Measurements from ENCODE around the gene TSPAN14. TPM values are rescaled to one million over a fixed set of nuclear protein-coding genes. Genes with fewer than 3 reads are reported as not detected.

TSPAN14 gene
- polyA plus RNA-seq, 3 donors = 81.6 to 86.2 (median 85.7) TPM

DNA sequence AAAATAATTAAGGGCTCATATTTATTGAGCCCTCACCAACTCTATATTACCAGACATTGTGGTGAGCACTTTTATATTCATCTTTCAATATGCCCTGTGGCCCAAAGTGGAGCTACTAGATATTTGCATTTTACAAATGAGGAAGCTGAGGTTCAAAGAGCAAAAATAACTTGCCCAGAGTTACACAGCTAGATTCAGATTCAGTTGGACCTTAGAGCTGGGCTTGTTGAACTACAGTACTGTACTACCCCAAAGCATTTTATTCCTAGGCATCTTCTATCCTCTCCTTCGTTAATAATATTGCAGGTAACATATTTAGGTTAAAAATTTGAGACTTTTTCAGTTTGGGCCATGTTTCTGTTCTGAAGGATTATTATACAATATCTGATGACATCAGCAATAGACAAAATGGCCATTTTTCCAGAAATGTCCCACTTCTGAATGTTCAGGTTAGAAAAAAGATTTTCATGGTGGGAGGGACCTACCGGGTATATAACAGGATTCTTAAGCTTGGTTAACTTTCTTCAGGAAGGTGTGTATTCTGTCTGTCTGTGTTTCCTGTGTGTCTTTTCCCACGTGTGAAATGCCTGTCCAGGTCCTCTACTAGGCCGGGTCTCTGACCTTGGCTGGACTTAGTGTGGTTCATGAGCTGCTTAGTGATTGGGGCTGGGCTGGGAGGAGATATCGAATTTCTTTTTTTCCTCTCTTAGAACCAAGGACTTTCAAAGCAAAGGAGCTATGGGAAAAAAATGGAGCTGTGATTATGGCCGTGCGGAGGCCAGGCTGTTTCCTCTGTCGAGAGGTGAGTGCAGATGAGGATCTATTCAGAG lies 32.2 kb upstream of the TSPAN14 start:
- no peak for DNase-seq (ENCODE audit: low read depth in 3 of 3, low spot score in 2 of 3)

DNA sequence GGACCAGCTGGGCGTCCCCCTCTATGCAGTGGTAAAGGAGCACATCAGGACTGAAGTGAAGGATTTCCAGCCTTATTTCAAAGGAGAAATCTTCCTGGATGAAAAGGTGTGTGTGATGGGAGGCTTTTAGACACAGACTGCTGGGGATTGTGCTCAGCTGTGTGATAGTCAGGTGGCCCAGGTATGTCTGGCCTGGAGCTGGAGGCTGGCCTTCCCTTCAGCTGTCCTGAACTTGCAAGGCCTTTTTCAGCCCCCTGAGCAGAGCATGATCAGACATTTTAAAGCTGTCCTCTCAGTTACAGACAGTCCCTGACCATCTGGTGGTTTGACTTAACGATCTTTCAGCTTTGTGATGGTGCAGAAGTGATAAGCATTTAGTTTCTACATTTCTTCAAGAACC lies 28.2 kb upstream of the TSPAN14 start:
- DNase-seq (ENCODE audit: low read depth in 3 of 3, low spot score in 2 of 3) = no peak

DNA sequence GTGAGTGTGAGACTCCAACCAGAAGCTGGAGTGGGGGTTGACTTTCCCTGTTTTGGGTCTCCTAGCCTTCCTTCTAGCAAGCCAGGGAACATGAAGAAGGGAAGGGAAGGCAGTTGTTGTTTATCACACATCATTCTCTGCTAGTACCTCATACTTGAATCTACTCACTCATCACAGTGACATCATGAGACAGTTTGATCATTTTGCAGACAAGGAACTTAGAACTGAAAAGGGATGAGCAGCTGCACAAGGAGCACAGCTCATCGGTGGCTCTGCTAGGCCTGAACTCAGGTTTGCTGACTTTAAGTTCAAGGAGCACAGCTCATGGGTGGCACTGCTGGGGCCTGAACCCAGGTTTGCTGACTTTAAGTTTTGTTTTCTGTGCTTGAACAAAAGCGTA lies 26.6 kb upstream of the TSPAN14 start:
- DNase-seq (ENCODE audit: low read depth in 3 of 3, low spot score in 2 of 3) = no peak

DNA sequence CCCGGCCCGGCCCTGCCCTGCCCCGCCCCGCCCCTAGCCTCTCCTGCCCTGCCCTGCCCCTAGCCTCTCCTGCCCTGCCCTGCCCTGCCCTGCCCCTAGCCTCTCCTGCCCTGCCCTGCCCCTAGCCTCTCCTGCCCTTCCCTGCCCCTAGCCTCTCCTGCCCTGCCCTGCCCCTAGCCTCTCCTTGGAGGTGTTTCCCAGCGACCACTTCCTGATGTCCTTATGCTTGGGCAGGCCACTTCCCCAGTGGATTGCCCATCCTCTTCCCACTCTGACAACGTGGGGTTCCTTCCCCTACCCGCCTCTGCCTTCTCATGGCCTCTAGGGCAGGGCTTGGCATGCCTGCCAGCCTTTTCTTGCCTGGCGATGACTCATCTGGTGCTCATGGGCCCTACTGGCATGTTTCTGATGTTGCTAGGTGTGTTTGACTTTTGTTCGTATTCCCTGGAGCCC lies 24.6 kb upstream of the TSPAN14 start:
- DNase-seq (ENCODE audit: low read depth in 3 of 3, low spot score in 2 of 3) = no peak

DNA sequence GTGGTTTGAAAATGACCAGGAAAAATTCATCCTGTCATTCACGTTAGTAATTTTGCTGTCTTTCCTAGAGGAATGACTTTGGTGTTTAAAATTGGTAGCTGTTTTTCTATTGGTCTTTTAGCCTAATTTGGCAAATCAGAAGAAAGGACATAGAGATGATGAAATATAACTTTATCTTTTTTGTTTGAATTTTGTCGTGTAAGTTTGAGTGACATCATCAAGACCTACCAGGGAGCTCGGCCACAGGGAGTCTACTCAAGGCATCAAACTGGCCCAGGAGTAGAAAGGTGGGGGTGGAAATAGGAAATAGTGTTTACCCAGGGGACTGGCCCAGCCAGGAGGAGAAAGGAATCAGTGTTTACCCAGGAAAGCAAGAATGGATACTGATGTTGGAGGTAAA lies 21.0 kb upstream of the TSPAN14 start:
- DNase-seq (ENCODE audit: low read depth in 3 of 3, low spot score in 2 of 3) = no peak

DNA sequence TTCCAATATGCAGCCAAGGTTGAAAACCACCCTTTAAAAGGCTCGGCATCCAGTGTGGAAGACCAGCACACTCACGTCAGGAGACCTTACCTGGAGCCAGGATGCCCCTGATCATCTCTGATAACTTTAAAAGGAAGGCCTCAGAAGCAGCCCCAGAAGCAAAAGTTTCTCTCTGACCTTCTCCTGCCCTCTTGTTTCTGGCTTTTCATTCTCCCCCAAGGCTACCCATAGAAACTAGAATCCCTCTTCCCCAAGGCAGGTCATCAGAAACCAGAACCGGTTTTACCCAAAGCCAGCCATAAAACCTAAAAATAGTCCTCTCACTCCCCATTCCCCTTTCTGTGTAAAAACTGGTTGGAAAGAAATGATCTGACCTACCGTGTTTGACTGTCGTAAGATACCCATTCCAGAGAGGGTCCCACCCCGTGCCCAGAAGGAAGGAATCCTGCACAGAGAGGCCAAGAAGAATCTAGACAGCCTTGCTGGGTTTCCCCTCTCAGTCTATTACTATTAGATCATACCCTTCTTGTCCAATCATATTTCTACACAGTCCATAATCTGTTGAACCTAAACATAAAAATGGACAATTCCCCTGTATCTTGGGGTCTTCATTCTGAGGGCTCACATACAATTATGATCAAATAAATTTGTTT lies 17.5 kb upstream of the TSPAN14 start:
- DNase-seq (ENCODE audit: low read depth in 3 of 3, low spot score in 2 of 3) = no peak

DNA sequence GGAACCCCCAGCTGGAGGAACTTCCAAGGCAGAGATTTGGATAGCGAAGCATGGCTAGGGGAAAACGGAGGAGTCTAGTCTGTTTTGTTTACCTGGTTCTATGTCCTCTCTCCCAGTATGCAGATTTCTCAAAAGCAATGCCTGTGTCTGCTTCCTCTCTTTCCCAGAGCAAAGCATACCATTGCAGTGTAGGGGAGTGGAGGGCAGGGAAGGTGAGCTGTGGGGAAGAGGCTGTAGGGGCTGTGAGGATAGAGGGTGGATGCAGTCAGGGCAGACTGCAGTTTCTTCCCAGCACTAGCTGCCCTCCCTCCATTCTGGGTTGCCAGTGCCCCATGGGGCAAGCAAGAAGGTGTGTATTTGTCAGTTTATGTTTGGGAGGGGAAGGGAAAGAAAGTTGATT lies 16.9 kb upstream of the TSPAN14 start:
- DNase-seq (ENCODE audit: low read depth in 3 of 3, low spot score in 2 of 3) = no peak

DNA sequence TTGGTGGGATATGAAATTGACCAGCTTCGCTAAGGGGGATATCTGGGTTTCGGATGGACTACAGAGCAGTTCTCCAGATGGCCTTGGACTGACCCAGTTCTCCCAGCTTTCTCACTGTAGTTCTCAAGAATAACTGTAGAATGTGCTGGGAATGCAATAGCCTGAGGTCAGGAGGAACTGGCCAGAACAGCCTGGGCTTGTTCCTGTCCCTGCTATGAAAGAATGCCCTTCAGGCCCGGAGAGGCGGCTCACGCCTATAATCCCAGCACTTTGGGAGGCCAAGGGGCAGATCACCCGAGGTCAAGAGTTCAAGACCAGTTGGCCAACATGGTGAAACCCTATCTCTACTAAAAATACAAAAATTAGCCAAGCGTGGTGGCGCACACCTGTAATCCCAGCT lies 12.3 kb upstream of the TSPAN14 start:
- DNase-seq (ENCODE audit: low read depth in 3 of 3, low spot score in 2 of 3) = no peak

DNA sequence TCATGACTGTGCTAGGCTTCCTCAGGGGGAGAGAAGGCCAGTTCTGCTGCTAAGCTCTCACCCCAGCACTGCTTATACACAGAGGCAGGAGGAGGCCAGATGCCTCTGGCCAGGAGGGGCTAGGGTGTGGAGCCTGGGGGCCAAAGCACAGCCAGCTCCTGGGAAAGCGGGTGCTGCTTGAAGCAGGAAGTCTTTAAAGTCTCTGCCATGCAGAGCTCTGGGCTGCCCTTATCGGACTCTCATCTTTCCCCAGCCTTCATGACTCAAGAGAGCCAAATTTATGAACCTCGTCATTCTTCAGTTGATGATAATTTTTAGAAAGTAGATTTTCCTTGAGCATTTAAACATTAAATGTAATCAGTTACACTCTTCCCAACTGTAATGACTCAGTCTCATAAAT lies 11.2 kb upstream of the TSPAN14 start:
- DNase-seq (ENCODE audit: low read depth in 3 of 3, low spot score in 2 of 3) = no peak

DNA sequence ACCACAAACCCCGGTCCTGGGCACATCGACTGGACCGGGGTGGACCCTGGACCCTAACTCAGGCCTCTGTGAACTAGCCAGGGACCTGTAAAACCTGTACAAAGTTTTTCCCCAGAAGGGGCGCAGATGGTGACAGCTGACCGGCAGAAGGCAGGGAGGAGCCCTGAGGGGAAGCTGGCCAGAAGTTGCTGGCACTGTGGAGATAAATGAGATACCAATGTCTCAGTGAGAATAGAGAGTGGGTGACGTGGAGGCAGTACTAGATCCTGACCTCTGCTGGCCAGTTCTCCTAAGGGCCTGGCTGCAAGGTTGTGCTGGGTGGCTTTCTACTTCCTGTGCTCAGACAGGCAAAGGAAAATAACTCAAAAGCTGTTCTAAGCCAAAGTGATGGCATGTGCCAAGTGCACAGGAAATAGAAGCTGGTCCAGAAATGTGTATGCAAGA lies 10.6 kb upstream of the TSPAN14 start:
- no peak for DNase-seq (ENCODE audit: low read depth in 3 of 3, low spot score in 2 of 3)

DNA sequence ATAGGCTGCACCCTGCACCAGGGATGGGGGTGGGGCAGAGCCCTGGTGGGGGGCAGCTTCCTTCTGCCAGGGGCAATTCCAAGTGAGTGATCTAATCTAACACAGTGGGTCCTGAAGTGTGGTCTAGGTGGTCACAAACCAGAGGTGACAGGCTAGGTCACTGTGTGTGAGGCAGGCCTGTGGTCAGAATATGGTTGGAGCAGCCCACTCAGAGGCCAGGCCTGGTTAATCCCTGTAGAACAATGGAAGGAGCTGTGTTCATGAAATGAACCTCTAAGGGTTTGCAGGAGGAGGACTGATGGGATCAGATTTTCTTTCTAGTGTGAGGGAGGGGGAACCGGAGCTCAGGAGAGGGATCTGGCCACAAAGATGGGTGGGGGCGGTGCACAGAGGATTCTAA lies 10.0 kb upstream of the TSPAN14 start:
- no peak for DNase-seq (ENCODE audit: low read depth in 3 of 3, low spot score in 2 of 3)

DNA sequence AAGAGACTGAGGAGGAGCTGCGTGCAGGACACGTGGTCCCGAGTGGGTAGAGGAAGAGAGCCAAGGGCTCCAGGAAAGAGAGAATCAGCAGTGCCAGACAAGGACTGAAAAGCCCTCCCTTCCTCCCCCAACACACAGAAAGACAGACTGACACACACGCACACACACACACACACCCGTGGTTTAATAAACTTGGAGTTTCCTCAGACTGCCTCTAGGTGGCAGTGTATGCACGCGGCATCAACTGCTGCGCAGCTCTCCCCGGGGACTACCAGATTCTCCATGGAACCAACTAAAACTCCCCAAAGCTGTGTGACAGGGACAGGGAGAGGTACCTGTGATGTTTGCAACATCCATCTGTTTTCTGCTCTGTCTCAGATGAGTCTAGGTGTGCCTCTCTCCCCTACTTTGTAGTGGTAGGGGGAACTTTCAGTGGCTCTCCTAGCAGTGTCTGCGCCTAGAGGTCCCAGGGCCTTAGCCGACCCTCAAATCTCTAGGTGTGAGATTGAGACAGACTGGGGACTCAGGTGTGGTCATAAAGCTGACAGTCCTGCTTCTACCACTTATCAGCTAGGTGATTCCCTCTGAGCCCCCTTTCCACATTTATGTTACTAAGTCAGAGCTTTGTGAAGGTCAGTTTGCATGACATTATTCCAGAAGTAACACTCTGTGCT lies 9.3 kb upstream of the TSPAN14 start:
- DNase-seq (ENCODE audit: low read depth in 3 of 3, low spot score in 2 of 3) = no peak

DNA sequence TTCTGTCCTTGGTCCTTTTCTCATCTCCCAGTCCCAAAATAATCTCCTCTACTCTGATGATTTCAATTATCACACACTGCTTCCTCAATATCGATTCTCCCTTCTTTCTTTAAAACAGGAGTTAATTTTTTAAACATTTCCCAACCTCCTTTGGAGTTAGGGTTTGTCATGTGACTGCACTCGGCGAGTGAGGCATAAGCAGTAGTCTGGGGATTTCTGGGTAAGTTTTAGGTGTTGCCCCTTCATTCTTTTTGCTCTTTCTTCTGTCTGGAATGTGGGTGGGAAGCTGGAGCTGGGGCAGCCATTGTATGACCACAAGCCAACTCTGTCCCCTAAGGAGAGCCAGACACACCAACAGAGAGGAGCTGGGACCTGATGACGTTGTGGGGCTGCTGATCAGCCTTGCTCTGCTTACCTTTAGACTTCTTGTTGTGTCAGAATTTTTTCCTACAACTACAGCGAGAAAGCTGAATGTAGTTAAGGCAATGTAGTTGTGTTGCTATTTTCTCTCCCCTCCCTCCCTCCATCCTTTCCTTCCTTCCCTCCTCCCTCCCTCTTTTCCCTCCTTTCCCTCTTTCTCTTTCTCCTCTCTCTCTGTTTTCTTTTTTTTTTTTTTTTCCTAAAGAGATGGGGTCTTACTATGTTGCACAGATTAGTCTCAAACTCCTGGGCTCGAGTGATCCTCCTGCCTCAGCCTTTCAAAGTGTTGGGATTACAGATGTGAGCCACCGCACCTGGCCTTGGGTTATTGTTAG lies 6.5 kb upstream of the TSPAN14 start:
- no peak for DNase-seq (ENCODE audit: low read depth in 3 of 3, low spot score in 2 of 3)

DNA sequence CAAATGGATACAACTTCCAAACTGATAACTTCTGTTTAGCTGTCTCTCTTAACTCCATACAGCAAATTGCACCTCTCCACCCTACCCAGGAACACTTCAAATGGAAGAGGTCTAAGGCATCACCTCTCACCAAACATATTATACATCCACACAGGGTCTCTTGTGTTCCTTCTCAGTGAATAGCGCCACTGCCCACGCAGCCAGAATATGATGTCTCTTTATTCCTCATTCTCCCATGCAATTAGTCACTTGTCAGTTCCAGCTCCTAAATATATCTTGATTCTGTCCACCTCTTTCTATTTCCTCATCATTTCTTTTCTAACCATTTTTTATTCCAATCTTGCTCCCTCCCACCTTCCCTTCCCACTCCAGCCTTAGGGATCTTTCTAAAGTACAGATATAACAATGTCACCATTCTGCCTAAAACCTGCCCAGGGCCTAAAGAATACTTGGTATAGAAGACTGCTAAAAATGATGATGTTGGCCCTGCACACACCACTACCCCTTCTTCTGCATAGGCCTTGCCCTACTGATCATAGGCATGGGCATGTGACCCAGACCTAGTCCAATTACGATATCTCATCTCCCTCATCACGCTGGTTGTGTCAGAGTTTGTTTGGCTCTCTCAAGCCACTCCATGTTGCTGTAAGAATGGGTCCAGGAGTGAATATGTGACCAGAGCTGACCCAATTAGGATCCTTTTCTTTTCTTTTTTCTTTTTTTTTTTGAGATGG lies 5.7 kb upstream of the TSPAN14 start:
- no peak for DNase-seq (ENCODE audit: low read depth in 3 of 3, low spot score in 2 of 3)

DNA sequence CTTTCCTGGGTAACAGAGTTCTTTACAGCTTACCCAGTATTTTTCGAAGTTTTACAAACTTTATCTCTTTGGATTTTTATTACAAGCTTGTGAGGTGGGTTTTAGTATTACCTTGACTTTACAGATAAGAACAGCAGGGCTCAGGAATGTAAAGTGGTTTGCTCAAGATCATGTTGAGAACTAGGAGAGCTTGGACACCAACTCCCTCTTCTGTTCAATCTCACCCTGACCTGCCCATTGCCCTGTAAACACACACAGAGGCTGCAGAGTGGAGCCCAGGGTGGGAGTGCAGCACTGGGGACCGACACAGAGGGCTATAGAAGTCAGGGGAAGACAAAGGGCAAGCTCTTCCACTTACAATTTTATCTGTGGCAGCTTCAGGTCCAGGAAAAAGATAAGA lies 4.6 kb upstream of the TSPAN14 start:
- DNase-seq (ENCODE audit: low read depth in 3 of 3, low spot score in 2 of 3) = no peak

DNA sequence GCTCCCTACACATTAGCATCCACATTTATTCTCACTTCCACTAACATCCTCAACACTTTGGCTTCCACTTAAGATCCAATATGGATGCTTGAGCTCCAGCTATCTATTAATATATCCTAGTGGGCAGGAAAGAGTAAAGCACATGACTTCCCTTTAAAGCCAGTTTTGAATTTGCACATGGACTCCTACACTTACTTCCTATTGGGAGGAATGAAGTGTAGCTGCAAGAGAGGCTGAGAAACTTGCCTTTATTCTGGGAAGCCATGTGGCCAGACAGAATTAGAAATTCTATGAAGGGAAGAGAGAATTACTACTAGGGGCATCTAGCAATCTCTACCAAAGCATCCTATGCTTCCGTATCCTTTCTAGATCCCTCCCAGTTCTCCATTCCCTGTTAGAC lies 3.0 kb upstream of the TSPAN14 start:
- no peak for DNase-seq (ENCODE audit: low read depth in 3 of 3, low spot score in 2 of 3)

DNA sequence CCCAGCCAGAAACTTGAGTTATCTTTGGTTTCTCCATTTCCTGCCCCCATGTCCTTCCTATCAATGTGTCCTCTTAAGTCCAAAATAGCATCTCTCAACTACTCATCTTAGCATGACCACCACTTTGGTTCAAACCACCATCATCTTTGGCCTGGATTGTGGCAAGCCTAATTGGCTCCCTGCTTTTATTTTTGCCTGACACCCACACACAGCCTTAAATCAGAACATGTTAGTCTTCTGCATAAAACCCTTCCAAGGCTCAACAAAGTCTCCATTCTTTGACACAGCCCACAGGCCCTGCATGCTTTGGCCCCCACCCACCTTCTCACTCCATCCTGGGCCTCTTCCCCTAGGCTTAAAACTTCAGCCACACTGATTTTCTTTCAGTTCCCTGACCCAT lies 2.0 kb upstream of the TSPAN14 start:
- DNase-seq (ENCODE audit: low read depth in 3 of 3, low spot score in 2 of 3) = no peak

DNA sequence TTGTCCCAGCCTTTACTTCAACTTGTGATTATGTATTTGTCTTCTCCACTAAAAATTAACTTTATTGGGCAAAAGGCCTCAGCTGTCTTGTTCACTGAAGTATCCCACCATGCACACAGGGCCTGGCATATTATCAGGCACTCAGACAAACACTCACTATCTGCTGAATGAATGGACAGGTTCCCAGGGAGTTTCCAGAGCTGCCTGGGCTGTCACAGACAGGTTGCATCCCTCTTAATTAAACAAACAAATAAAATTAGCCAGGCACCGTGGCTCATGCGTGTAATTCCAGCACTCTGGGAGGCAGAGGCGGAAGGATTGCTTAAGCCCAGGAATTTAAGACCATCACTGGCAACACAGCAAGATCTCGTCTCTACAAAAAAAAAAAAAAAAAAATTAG lies 1.5 kb upstream of the TSPAN14 start:
- no peak for DNase-seq (ENCODE audit: low read depth in 3 of 3, low spot score in 2 of 3)

DNA sequence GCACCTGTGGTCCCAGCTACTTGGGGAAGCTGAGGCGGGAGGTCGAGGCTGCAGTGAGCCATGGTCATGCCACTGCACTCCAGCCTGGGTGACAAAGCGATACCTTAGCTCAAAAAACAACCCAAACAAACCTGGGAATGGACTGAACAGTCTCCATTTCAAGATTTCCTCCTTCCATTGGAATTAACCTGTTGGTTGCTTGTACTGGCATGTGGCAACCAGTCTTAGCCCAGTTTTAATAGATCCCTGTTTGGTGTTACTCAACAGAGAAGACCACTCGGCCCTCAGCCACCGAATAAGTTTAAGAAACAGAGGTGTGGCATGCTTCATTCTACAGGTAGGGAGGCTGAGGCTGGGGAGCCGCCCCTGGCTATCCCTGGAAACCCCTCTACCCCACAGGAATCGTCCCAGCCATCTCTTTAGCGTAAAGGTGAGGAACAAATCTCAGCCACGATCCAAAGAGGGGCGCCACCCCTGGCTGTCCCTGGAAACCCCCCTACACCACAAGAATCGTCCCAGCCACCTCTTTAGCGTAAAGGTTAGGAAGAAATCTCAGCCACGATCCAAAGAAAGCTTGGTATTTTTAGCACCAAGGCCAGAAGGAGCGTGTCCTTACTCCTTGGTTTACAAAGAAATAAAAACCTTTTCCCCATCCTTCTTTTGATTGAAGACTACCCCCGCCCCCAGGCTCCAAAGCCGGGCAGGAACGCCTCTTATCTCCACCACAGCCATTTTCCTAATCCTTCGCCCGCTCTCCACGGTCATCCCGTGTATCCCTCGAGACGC lies 861 bp upstream of the TSPAN14 start:
- no peak for DNase-seq (ENCODE audit: low read depth in 3 of 3, low spot score in 2 of 3)
